HEK293 (cell line): ENCODE results near the gene LSMEM2.
A peak's percentile ranks its signal among the peaks of the same experiment; 100 is the strongest.

Source experiments
- CTCF ChIA-PET: fragments of 350-600 bp; formaldehyde crosslinking; extraction: SDS; loops from one replicate; lab custom pipeline; 2021; ENCODE audit warnings: antibody characterized with exemption; lab: Yijun Ruan, JAX
- POLR2A ChIA-PET: fragments of 300-600 bp; formaldehyde crosslinking; extraction: SDS; loops from one replicate; lab custom pipeline; 2020; ENCODE audit warnings: antibody characterized with exemption, inconsistent platforms; lab: Yijun Ruan, JAX
- H3K27ac ChIP-seq: fragments of 200-500 bp; sonication (Bioruptor generic); 2 replicates; pipeline ENCODE4 v1.5.1; 2014; ENCODE audit warnings: low read depth, low read length, control low read depth, inconsistent platforms; ENCODE audit errors: extremely low read depth
- H3K36me3 ChIP-seq, 2 experiments: fragments of 200-500 bp in 1 of 2; sonication (Bioruptor generic) in 1 of 2; 1 replicate in 1 of 2; 2 replicates in 1 of 2; pipeline ENCODE4 v1.5.1; 2014 to 2017; ENCODE audit warnings: inconsistent platforms in 2 of 2, low read length in 2 of 2; ENCODE audit not compliant: control insufficient read depth in 2 of 2, insufficient read depth in 1 of 2
- H3K4me1 ChIP-seq: fragments of 200-500 bp; sonication (Bioruptor generic); 2 replicates; pipeline ENCODE4 v1.5.1; 2014; ENCODE audit warnings: mild to moderate bottlenecking, low read length, inconsistent platforms; ENCODE audit not compliant: control insufficient read depth, insufficient read depth
- H3K4me3 ChIP-seq: 2 replicates; pipeline ENCODE4 v1.5.1; 2011; ENCODE audit warnings: low read depth, mild to moderate bottlenecking, control low read depth, low read length, moderate library complexity
- H3K9me3 ChIP-seq: fragments of 200-500 bp; sonication (Bioruptor generic); 2 replicates; pipeline ENCODE4 v1.5.1; 2014; ENCODE audit warnings: low read depth, low read length, inconsistent platforms; ENCODE audit not compliant: control insufficient read depth, insufficient read depth
- EGR2 ChIP-seq: fragments of 450-650 bp; formaldehyde crosslinking; IDR thresholded peaks from 2 replicates; pipeline ENCODE4 v1.5.1; 2016; ENCODE audit warnings: low read depth, missing biosample characterization, missing genetic modification characterization
- HIC1 ChIP-seq: fragments of 450-650 bp; formaldehyde crosslinking; IDR thresholded peaks from 2 replicates; pipeline ENCODE4 v1.5.1; 2016; ENCODE audit warnings: missing biosample characterization, missing genetic modification characterization
- HOXA7 ChIP-seq: sonication (generic); formaldehyde crosslinking; IDR thresholded peaks from 2 replicates; pipeline ENCODE4 v1.8.1; 2022; ENCODE audit warnings: missing genetic modification reagents, borderline replicate concordance
- HOXC10 ChIP-seq: sonication (generic); formaldehyde crosslinking; IDR thresholded peaks from 2 replicates; pipeline ENCODE4 v1.8.1; 2023; ENCODE audit warnings: mild to moderate bottlenecking, missing genetic modification reagents
- HOXD13 ChIP-seq: sonication (generic); formaldehyde crosslinking; IDR thresholded peaks from 2 replicates; pipeline ENCODE4 v1.8.0; 2022; ENCODE audit warnings: missing genetic modification reagents, borderline replicate concordance
- KLF10 ChIP-seq: fragments of 450-650 bp; IDR thresholded peaks from 2 replicates; pipeline ENCODE4 v1.5.1; 2018; ENCODE audit warnings: missing biosample characterization, mild to moderate bottlenecking, missing genetic modification characterization
- KLF17 ChIP-seq: fragments of 450-650 bp; formaldehyde crosslinking; IDR thresholded peaks from 2 replicates; pipeline ENCODE4 v1.5.1; 2016; ENCODE audit warnings: missing biosample characterization, missing genetic modification characterization
- KLF8 ChIP-seq: fragments of 450-650 bp; formaldehyde crosslinking; IDR thresholded peaks from 2 replicates; pipeline ENCODE4 v1.5.1; 2016; ENCODE audit warnings: missing biosample characterization, missing genetic modification characterization
- SALL2 ChIP-seq: fragments of 450-650 bp; formaldehyde crosslinking; IDR thresholded peaks from 2 replicates; pipeline ENCODE4 v1.5.0; 2017; ENCODE audit warnings: missing biosample characterization, mild to moderate bottlenecking, missing genetic modification characterization, borderline replicate concordance
- ZBTB44 ChIP-seq: fragments of 450-650 bp; IDR thresholded peaks from 2 replicates; pipeline ENCODE4 v1.5.1; 2018; ENCODE audit warnings: missing biosample characterization, mild to moderate bottlenecking, missing genetic modification characterization
- ZBTB7A ChIP-seq: fragments of 450-650 bp; formaldehyde crosslinking; IDR thresholded peaks from 2 replicates; pipeline ENCODE4 v1.5.1; 2016; ENCODE audit warnings: low read depth, missing biosample characterization, missing genetic modification characterization
- ZBTB8A ChIP-seq: fragments of 450-650 bp; formaldehyde crosslinking; IDR thresholded peaks from 2 replicates; pipeline ENCODE4 v1.5.1; 2016; ENCODE audit warnings: missing biosample characterization, missing genetic modification characterization
- ZNF10 ChIP-seq: fragments of 450-650 bp; formaldehyde crosslinking; IDR thresholded peaks from 2 replicates; pipeline ENCODE4 v1.5.1; 2017; ENCODE audit warnings: missing biosample characterization, missing genetic modification characterization
- ZNF132 ChIP-seq: fragments of 450-650 bp; formaldehyde crosslinking; IDR thresholded peaks from 2 replicates; pipeline ENCODE4 v1.5.1; 2017; ENCODE audit warnings: missing biosample characterization, missing genetic modification characterization, borderline replicate concordance
- ZNF202 ChIP-seq: fragments of 450-650 bp; formaldehyde crosslinking; IDR thresholded peaks from 2 replicates; pipeline ENCODE4 v1.5.1; 2016; ENCODE audit warnings: missing biosample characterization, missing genetic modification characterization, borderline replicate concordance
- ZNF600 ChIP-seq: fragments of 450-650 bp; formaldehyde crosslinking; IDR thresholded peaks from 2 replicates; pipeline ENCODE4 v1.5.1; 2016; ENCODE audit warnings: missing biosample characterization, missing genetic modification characterization
- ZNF624 ChIP-seq: fragments of 450-650 bp; formaldehyde crosslinking; IDR thresholded peaks from 2 replicates; pipeline ENCODE4 v1.5.1; 2017; ENCODE audit warnings: missing biosample characterization, missing genetic modification characterization
- ZNF701 ChIP-seq: fragments of 450-650 bp; formaldehyde crosslinking; IDR thresholded peaks from 2 replicates; pipeline ENCODE4 v1.5.1; 2016; ENCODE audit warnings: missing biosample characterization, missing genetic modification characterization
- ZNF707 ChIP-seq: fragments of 450-650 bp; formaldehyde crosslinking; IDR thresholded peaks from 2 replicates; pipeline ENCODE4 v1.5.1; 2016; ENCODE audit warnings: missing biosample characterization, missing genetic modification characterization
- ZNF768 ChIP-seq: fragments of 450-650 bp; formaldehyde crosslinking; IDR thresholded peaks from 2 replicates; pipeline ENCODE4 v1.5.1; 2018; ENCODE audit warnings: missing biosample characterization, mild to moderate bottlenecking, missing genetic modification characterization
- ZSCAN18 ChIP-seq: fragments of 450-650 bp; formaldehyde crosslinking; IDR thresholded peaks from 2 replicates; pipeline ENCODE4 v1.5.1; 2016; ENCODE audit warnings: missing biosample characterization, missing genetic modification characterization
- ZSCAN5A ChIP-seq: fragments of 450-650 bp; formaldehyde crosslinking; IDR thresholded peaks from 2 replicates; pipeline ENCODE4 v1.5.1; 2016; ENCODE audit warnings: missing biosample characterization, missing genetic modification characterization
- ZXDB ChIP-seq: fragments of 450-650 bp; formaldehyde crosslinking; IDR thresholded peaks from 2 replicates; pipeline ENCODE4 v1.5.1; 2016; ENCODE audit warnings: missing biosample characterization, missing genetic modification characterization
- TF ChIP-seq, protein P1 (sequence below): sonication (generic); formaldehyde crosslinking; IDR thresholded peaks from 2 replicates; pipeline ENCODE4 v1.8.1; 2022; ENCODE audit warnings: mild to moderate bottlenecking, moderate library complexity, missing genetic modification reagents

The LSMEM2 gene

GRCh38 chr3:50326182-50326541, 47.3 kb downstream of the LSMEM2 start (continued):
- TF ChIP-seq ZSCAN18 (tag by site-specific recombination) (no peak), ZNF768 (no peak), ZBTB8A (tag by site-specific recombination) (no peak), KLF17 (tag by site-specific recombination) (no peak), ZNF701 (tag by site-specific recombination) (no peak), ZNF202 (tag by site-specific recombination) (no peak), HOXD13 (CRISPR knock-in tag) (no peak)

GRCh38 chr3:50327129-50327528, 48.2 kb downstream of the LSMEM2 start:
- Histone ChIP-seq H3K27ac (peak overlapping the region; percentile 59; the same call in 1 of the 2 replicates), H3K9me3 (no peaks in the 10 kb centered on the region), H3K36me3 (peaks cover 3 to 66% of the 10 kb centered on the region in 2 experiments), H3K4me1 (no peaks in the 10 kb centered on the region), H3K4me3 (peak overlapping the region; percentile 92)
- TF ChIP-seq HOXA7 (CRISPR knock-in tag) (no peak), ZBTB7A (tag by site-specific recombination) (no peak), HOXC10 (CRISPR knock-in tag) (no peak), ZSCAN5A (tag by site-specific recombination) (no peak), KLF10 (tag by site-specific recombination) (no peak), KLF8 (tag by site-specific recombination) (no peak), ZNF10 (tag by site-specific recombination) (no peak), ZBTB44 (tag by site-specific recombination) (no peak), ZNF624 (tag by site-specific recombination) (no peak), EGR2 (no peak)
- ChIA-PET CTCF (no interaction called here), POLR2A (interaction anchor here (1.4 to 2.6 kb wide), 9 partner anchors 10 to 67 kb away, joined by 3 to 63 read pairs (median 8); partner anchors contain the start of genes HYAL3, IFRD2, NAA80 and RASSF1)

- Histone ChIP-seq H3K4me3 (peak within 1 kb of the TSS; percentile 92), H3K36me3 (peaks cover 6 to 73% of the 10 kb centered on the region in 2 experiments), H3K9me3 (no peaks in the 10 kb centered on the region), H3K4me1 (no peaks in the 10 kb centered on the region), H3K27ac (peak within 1 kb of the TSS; percentile 71)
- ChIA-PET POLR2A (interaction anchor here (0.6 to 2.6 kb wide), 19 partner anchors 9 to 1402 kb away, joined by 3 to 63 read pairs (median 6); partner anchors contain the start of genes CYB561D2, HYAL1, HYAL3 and IFRD2), CTCF (interaction anchor here (0.6 to 1.7 kb wide), 4 partner anchors 8 to 214 kb away, joined by 3 to 7 read pairs (median 4); no protein-coding TSS in a partner anchor)
- TF ChIP-seq ZNF707 (tag by site-specific recombination) (no peak), HOXA7 (CRISPR knock-in tag) (no peak), SALL2 (no peak), ZNF600 (peak; percentile 67), ZXDB (0 out of 2 replicates have a peak, but pooled peaks have one; percentile 15), HIC1 (tag by site-specific recombination) (0 out of 2 replicates have a peak, but pooled peaks have one; percentile 33), ZNF132 (tag by site-specific recombination) (no peak), ZNF10 (tag by site-specific recombination) (no peak)
- TF ChIP-seq, protein P1, sequence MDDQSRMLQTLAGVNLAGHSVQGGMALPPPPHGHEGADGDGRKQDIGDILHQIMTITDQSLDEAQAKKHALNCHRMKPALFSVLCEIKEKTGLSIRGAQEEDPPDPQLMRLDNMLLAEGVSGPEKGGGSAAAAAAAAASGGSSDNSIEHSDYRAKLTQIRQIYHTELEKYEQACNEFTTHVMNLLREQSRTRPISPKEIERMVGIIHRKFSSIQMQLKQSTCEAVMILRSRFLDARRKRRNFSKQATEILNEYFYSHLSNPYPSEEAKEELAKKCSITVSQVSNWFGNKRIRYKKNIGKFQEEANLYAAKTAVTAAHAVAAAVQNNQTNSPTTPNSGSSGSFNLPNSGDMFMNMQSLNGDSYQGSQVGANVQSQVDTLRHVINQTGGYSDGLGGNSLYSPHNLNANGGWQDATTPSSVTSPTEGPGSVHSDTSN (CRISPR knock-in tag), result 0 out of 2 replicates have a peak, but pooled peaks have one; percentile 20
Measured at GRCh38 chr3:50327943-50328691, 49.2 kb downstream of the LSMEM2 start, which contains the start of gene TUSC2. Gene TUSC2, minus strand, starts transcription at chr3:50328223. Its CDS starts 124 bp downstream, at chr3:50328099.
